ENCODE measurements around the gene BCAP31. TPM values are rescaled to one million over a fixed set of nuclear protein-coding genes. Genes with fewer than 3 reads are reported as not detected.
A peak's percentile ranks its signal among the peaks of the same experiment; 100 is the strongest.

The BCAP31 gene
- total and polyA plus RNA-seq, 2 of the 13 experiments (the other 11 are each of a cell fraction or from before 2014, with no cell fraction given) = 139 to 178 TPM

DNA sequence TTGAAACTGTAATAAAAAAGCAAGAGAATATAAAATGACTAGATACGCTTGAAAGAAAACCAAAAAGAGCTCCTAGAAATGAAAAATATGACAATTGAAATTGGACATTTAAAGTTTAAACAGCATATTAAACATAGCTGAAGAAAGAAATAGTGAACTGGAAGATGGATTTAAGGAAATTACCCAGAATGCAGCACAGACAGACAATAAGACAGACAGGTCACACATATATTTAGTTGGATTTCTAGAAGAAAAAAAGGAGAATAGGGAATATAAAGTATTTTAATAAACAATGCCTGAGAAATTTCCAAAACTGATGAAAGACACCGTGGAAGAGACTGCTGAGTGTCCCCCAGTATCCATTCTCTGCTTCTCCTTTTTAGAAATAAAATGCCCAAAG lies 70.6 kb downstream of the BCAP31 start:
- Histone ChIP-seq H2AFZ (ENCODE audit: low read length) (no peak overlapping the region), H3K4me2 (ENCODE audit: low read depth, low read length) (no peak overlapping the region), H3K27me3 (ENCODE audit: control insufficient read depth in 1 of 2, insufficient read depth in 2 of 2, low read length in 2 of 2) (no peaks in the 10 kb centered on the region; a peak in 1 of 5 replicates), H3K9ac (ENCODE audit: insufficient read depth, low read depth, low read length) (no peak overlapping the region), H4K20me1 (ENCODE audit: insufficient read depth, low read length) (peaks cover 10% of the 10 kb centered on the region; the same call in 1 of the 2 replicates), H3K27ac (ENCODE audit: extremely low read length, insufficient read depth, low read length) (no peak overlapping the region), H3K4me3 (replicated peaks in 1 of 3; ENCODE audit: insufficient read depth in 1 of 3, low read depth in 2 of 3, low read length in 3 of 3) (no peak overlapping the region), H3K79me2 (ENCODE audit: insufficient read depth, low read length) (peaks cover 5% of the 10 kb centered on the region), H3K9me3 (ENCODE audit: low read length) (no peaks in the 10 kb centered on the region), H3K4me1 (ENCODE audit: insufficient read depth, low read length) (peaks cover 28% of the 10 kb centered on the region), H3K36me3 (replicated peaks in 1 of 2; ENCODE audit: control insufficient read depth in 1 of 2, insufficient read depth in 2 of 2, low read length in 2 of 2) (peaks cover 0 to 3% of the 10 kb centered on the region in 2 experiments; a peak in 1 of 5 replicates)
- DNase-seq (ENCODE audit: low spot score) = no peak
- no peak for ATAC-seq
- POLR2A ChIA-PET = interaction anchor here (10.8 to 15.1 kb wide), 2 partner anchors 27 to 42 kb away, joined by 96 to 596 read pairs; no protein-coding TSS in a partner anchor
- intact Hi-C loops (cut with micrococcal nuclease; ENCODE audit: unreplicated experiment) (no loop called here), in situ Hi-C loops (cut with HindIII; ENCODE audit: extremely low pct_ligation_motif_present, low pct_unique_long_range_greater_than_20kb) (loop anchor here (25.0 kb wide), 1 partner anchor 691 kb away; no protein-coding TSS in a partner anchor)
- BruUV-seq (replicated peaks) = no TSS peak
- 49% methylated on average over 2 of the region's 2 CpGs for WGBS (ENCODE audit: low lambda C conversion rate)
- CTCF ChIA-PET (ENCODE audit: low intra/inter-chr PET ratio, low total read pairs) = no interaction called here
- FAIRE-seq = no peak
- no peak for TF ChIP-seq SRSF4 (IDR thresholded peaks at IDR 0.05; ENCODE audit: low read depth, low read length, poor library complexity, severe bottlenecking)
- TF ChIP-seq ZFP82 (CRISPR knock-in tag; IDR thresholded peaks at IDR 0.05; ENCODE audit: borderline replicate concordance) = peak; percentile 85; the same call in 1 of the 2 replicates

DNA sequence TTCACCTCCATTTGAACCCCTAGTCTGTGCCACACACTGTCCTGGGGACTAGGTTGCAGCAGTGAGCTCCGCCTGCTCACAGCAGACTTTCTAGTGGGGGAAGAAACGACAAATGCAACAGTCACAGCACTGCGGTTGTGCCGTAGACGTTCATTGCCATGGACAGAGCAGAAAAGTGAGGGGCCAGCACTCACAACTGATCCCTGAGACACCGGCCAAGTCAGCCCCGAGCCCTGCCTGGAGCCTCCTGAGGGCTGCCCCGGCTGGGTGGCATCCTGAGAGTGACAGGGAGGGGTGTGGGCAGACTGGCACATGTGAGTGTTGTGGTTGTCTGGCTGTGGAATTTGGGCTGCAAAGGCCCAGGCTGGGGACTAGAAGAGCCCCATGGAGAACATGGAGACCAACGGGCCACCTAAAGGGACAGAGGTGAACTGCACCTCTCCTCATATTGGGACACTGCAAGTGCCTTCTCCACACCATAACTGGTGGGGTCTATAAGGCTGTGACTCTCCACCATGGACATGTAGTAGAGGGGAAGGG lies 72.6 kb downstream of the BCAP31 start:
- ChIA-PET CTCF (ENCODE audit: low intra/inter-chr PET ratio, low total read pairs) (interaction anchor here (0.7 to 1.2 kb wide), 2 partner anchors 41 to 97 kb away, joined by 3 read pairs; no protein-coding TSS in a partner anchor), POLR2A (interaction anchor here (3.3 to 15.1 kb wide), 3 partner anchors 10 to 40 kb away, joined by 10 to 596 read pairs (median 96); no protein-coding TSS in a partner anchor)
- H3K4me1 ChIP-seq (ENCODE audit: insufficient read depth, low read length) = peaks cover 31% of the 10 kb centered on the region
- no peak overlapping the region for H3K9ac ChIP-seq (ENCODE audit: insufficient read depth, low read depth, low read length)
- no peak overlapping the region for H3K4me3 ChIP-seq (replicated peaks in 1 of 3; ENCODE audit: insufficient read depth in 1 of 3, low read depth in 2 of 3, low read length in 3 of 3)
- peaks cover 16% of the 10 kb centered on the region for H3K79me2 ChIP-seq (ENCODE audit: insufficient read depth, low read length)
- in situ Hi-C loops (cut with HindIII; ENCODE audit: extremely low pct_ligation_motif_present, low pct_unique_long_range_greater_than_20kb) = loop anchor here (25.0 kb wide), 1 partner anchor 689 kb away; no protein-coding TSS in a partner anchor
- intact Hi-C loops (cut with micrococcal nuclease; ENCODE audit: unreplicated experiment) = no loop called here
- FAIRE-seq (peak; percentile 95), DNase-seq (ENCODE audit: low spot score) (peak; percentile 65), ATAC-seq (peak; percentile 74)
- peaks cover 0 to 3% of the 10 kb centered on the region in 2 experiments; a peak in 1 of 5 replicates for H3K36me3 ChIP-seq (replicated peaks in 1 of 2; ENCODE audit: control insufficient read depth in 1 of 2, insufficient read depth in 2 of 2, low read length in 2 of 2)
- H3K27me3 ChIP-seq (ENCODE audit: control insufficient read depth in 1 of 2, insufficient read depth in 2 of 2, low read length in 2 of 2) = no peaks in the 10 kb centered on the region; a peak in 1 of 5 replicates
- peaks cover 14% of the 10 kb centered on the region; the same call in 1 of the 2 replicates for H4K20me1 ChIP-seq (ENCODE audit: insufficient read depth, low read length)
- no peaks in the 10 kb centered on the region for H3K9me3 ChIP-seq (ENCODE audit: low read length)
- no CpG with 5 or more reads among the region's 9 CpGs for WGBS (ENCODE audit: low lambda C conversion rate)
- no TSS peak for BruUV-seq (replicated peaks)
- no peak overlapping the region for H3K27ac ChIP-seq (ENCODE audit: extremely low read length, insufficient read depth, low read length)
- H2AFZ ChIP-seq (ENCODE audit: low read length) = no peak overlapping the region
- H3K4me2 ChIP-seq (ENCODE audit: low read depth, low read length) = no peak overlapping the region
- TF ChIP-seq ZNF639 (CRISPR knock-in tag; conservative IDR thresholded peaks at IDR 0.05) (0 out of 2 replicates have a peak, but pooled peaks have one; percentile 23), BCL6 (CRISPR knock-in tag; IDR thresholded peaks at IDR 0.05) (peak; percentile 7; the same call in 1 of the 2 replicates), ONECUT2 (CRISPR knock-in tag; IDR thresholded peaks at IDR 0.05) (no peak), ZNF574 (CRISPR knock-in tag; IDR thresholded peaks at IDR 0.05) (peak; percentile 43), KDM2A (CRISPR knock-in tag; IDR thresholded peaks at IDR 0.05; ENCODE audit: borderline replicate concordance, low read depth) (peak; percentile 51; the same call in 1 of the 2 replicates), MTERF4 (CRISPR knock-in tag; IDR thresholded peaks at IDR 0.05) (no peak)
- TF ChIP-seq, protein P1, sequence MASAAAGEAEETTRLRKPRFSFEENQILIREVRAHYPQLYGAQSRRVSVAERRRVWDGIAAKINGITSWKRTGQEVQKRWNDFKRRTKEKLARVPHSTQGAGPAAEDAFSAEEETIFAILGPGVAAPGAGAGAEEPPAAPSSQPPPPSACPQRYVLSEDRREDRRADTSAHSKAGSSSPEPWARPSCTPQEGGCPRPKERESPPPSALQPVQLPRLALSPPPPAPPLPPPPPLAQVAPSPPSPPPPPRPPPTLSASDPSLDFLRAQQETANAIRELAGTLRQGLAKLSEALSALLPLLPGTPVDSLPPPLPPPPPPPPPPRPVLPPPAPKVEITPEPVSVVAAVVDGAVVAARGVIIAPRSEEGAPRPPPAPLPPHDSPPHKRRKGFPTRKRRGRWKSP (CRISPR knock-in tag; IDR thresholded peaks at IDR 0.05) = 0 out of 2 replicates have a peak, but pooled peaks have one; percentile 39

All from HepG2 (cell line).